Stimulated activated CD4-positive, alpha-beta T cell treated with anti-CD3 and anti-CD28 coated beads, Interleukin-12 subunit alpha, Interleukin-12 subunit beta, amount 100 ng/mL, for 48 hours (primary cell): Measurements from ENCODE around the gene HEATR1.
"Not testable (repeated sequence)": the region's sequence is repeated elsewhere in the genome, so short reads cannot be mapped to it uniquely, and the experiment has no call there.

ENCODE experiments used
- DNase-seq, 3 donors: peaks; one replicate each; pipeline ENCODE4 v3.0.0-alpha.2; 2020; ENCODE audit warnings: low read depth in 2 of 3, low spot score in 1 of 3

Gene HEATR1, protein sequence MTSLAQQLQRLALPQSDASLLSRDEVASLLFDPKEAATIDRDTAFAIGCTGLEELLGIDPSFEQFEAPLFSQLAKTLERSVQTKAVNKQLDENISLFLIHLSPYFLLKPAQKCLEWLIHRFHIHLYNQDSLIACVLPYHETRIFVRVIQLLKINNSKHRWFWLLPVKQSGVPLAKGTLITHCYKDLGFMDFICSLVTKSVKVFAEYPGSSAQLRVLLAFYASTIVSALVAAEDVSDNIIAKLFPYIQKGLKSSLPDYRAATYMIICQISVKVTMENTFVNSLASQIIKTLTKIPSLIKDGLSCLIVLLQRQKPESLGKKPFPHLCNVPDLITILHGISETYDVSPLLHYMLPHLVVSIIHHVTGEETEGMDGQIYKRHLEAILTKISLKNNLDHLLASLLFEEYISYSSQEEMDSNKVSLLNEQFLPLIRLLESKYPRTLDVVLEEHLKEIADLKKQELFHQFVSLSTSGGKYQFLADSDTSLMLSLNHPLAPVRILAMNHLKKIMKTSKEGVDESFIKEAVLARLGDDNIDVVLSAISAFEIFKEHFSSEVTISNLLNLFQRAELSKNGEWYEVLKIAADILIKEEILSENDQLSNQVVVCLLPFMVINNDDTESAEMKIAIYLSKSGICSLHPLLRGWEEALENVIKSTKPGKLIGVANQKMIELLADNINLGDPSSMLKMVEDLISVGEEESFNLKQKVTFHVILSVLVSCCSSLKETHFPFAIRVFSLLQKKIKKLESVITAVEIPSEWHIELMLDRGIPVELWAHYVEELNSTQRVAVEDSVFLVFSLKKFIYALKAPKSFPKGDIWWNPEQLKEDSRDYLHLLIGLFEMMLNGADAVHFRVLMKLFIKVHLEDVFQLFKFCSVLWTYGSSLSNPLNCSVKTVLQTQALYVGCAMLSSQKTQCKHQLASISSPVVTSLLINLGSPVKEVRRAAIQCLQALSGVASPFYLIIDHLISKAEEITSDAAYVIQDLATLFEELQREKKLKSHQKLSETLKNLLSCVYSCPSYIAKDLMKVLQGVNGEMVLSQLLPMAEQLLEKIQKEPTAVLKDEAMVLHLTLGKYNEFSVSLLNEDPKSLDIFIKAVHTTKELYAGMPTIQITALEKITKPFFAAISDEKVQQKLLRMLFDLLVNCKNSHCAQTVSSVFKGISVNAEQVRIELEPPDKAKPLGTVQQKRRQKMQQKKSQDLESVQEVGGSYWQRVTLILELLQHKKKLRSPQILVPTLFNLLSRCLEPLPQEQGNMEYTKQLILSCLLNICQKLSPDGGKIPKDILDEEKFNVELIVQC (N-terminal part only)

DNA sequence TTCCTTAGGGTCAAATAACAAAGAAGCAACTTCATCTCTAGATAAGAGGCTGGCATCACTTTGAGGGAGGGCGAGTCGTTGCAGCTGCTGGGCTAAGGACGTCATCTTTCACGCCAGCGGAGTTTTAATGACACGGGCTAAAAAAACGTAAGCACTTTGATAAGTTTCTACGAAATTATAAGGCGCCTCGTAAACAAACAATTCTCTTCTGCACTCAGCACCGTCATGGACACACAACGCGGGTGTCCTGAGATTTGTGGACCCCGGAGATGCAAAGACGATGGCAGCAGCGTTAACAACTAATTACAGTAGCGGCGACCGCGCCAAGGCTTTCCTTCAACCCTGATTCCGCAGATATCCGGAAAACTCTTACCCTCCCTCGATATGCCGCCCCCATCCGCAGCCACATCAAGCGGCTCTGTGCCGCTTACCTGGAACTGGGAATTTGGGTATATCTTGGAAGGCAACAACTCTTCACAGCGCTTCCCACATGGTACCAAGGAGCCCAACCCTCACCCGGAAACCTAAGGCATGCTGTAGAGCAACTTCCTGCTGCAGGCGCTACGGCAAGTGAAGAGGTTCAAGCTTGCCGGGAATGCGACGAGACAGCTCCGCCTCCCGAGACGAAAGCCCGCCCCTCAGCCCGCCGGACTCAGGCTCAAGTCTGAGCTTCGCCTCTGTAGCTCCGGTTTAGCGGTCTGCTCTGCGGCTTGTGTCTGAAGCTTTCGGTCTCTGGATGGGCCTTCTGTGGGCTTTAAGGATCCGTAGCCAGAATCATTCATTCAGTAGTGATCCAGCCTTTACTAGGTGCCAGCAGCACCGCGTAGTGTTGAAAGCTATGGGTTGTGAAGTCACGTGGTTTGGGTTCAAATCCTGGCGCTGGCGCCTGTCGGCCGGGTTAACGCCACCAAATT lies at the start of gene HEATR1:
TSS of gene HEATR1 (minus strand) at position 526 of the 914 bp plus-strand sequence. CDS start at position 105, 421 bp downstream.
- DNase-seq = peak; percentile 86 to 90 (median 89)

DNA sequence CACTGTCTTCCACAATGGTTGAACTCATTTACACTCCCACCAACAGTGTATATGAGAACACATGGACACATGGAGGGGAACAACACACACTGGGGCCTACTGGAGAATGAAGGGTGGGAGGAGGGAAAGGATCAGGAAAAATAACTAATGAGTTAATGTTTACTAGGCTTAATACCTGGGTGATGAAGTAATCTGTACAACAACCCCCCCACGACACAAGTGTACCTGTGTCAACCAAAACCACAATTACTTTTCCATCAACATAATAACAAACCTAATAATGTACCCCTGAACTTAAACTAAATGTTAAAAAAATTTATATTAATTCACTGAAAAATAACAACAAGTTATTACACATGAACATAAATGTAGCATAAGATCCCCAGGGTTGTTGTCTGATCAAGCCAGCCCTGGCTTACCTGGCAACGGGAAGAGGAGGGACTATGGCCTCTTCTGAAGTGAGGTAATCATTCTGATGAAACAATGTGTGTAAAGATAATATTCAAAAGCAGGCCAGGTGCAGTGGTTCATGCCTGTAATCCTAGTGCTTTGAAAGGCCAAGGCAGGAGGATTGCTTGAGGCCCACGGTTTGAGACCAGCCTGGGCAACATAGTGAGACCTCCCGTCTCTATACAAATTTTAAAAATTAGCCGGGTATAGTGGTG lies 40.8 kb upstream of the HEATR1 start:
- DNase-seq = no peak

DNA sequence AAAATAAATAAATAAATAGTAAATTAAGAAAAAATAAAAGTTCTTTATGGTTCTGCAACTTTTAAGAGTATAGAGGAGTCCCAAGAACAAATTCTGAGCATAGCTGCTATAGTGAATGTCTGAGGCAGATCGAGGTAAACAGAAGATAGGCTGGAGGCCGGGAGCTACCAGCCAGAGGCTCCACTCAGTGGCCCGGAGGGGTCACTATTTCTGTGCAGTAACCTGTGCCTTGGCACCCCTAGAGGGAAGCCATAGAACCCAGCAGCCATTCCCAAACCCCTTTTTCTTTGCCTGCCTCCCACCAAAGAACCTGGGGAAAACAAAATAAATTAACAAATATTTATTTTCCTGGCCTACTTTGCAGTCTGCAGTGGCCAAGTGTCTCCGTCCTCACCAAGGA lies 38.4 kb upstream of the HEATR1 start:
- DNase-seq = no peak

DNA sequence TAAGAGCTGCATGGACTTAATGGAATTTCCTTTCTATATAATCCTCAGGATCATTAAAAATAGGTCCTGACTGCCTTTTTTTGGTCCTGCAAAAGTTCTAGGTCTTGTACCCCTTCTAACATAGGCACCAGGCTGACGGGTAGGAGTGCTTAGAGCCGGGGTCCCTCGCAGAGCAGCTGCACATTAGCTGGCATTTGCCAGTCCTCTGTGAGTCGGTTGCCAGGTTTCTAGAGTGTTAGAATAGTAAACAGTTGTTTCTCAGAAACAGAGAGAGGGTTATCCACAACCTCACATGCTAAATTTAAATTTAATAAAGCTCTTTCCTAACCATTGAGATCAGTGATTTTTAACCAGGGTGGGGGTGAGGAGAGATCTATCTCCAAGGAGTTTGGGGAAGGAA lies 35.4 kb upstream of the HEATR1 start:
- DNase-seq = no peak

DNA sequence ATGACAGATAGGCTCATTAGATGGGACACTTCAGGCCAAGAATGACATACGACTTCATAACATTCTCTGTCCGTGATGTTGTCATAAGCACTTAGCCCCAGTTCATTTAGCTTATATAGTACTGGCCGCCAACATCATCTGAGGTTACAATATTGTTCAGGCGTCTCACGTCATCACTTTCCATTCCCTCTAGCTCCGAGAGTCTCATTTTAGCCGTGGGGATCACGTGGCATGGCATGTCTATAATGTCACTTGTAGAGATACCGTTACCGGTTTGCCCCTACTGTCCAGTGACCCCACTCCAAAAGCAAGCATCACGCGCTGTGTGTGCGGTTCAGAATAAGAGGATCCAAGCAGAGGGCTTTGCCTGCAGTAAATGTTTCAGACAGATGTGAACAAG lies 34.6 kb upstream of the HEATR1 start:
- DNase-seq = no peak

DNA sequence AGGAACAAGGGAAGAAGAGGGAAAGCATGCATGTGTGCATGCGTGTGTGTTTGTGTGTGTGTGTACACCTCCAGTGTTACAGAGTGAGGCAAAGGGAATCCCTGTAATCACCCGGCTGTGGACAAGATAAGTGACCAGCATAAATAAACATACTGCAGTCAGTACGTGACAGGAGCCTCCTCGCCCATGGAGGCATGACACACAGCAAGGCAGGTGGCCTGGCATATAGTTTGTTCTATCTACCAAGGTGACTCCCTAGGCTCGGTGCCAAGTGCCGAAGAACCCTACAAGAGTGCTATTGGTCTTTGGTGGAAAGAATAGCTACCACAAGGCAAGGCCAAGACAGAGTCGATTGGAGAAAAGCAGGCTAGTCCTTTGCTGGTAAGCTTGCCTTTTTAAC lies 31.7 kb upstream of the HEATR1 start:
- no peak for DNase-seq

DNA sequence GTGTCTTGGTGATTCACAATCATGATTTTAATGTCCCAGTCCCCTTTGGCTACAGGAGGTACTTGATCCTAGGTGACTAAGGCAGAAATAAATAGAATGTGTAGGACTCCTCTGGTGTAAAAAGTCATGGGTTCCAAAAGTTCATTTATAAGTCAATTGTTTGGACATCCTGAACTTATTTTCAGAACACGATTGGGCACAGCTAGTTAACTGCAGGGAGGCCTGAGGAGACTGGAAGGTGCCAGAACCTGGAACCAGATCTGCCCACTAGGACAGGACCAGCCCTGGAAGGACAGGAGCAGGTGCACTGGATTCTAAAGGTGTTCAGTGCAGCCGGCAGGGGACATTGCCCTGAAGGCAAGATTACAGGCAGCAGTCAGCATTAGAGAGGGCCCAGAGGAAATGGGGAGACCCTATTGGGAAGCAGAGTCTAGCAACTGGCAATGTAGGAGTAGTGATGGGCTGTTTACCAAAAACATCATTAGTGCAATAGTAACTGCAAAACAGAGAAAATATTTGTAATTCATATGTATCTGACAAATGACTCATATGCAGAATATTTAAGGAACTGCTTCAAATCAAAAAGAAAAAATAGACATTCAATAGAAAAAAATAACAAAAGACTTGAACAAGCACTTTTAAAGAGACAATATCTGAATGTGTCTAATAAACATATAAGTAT lies 23.6 kb upstream of the HEATR1 start:
- no peak for DNase-seq

DNA sequence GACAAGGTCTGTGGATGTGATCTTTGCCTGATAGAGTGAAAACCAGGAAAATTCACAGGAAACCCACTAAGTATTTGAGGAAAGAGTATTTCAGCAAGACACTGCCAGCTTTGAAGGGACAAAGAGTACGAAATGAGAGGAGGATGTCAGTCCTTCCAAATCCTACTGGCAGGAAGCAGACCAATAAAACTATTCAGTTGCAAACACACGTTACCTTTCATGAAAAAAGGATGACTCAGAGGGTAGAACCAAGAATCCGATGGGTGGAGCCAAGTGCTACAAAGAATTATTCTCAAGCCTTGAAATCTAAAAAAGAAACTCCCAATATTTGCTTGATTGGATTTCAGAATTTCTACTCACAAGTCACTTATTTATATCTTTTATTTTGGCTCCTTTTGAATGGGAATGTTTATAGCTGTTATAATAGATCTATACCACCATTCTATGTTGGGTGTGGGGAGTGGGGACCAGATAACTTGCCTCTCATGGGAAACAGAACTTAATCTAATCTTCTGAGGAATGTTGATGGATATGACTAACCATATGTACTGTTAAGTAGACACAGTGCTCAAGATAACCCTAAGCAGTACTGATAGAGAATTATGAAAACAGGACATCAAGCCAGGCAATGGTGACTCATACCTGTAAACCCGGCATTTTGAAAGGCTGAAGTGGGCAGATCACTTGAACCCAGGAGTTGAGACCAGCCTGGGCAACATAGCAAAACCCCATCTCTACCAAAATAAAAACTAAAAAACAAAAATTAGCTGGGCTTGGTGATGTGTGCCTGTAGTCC lies 19.3 kb upstream of the HEATR1 start:
- no peak for DNase-seq

DNA sequence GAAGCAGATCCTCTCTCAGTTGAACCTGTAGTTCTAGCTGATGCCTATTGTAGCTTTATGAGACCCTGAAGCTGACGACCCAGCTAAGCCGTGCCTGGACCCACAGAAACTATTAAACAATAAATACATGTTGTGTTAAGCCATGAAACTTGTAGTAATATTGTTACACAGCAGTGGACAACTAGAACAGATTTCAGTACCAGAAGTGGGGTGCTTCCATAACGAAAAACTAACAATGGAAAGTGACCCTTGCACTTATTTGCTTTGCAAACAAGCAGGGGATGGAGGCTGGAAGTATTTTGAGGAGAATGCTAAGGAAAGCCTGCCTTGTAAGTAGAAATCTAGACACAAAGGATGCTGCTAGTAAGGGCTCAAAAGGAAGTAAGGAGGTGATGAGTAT lies 18.1 kb upstream of the HEATR1 start:
- DNase-seq = no peak

DNA sequence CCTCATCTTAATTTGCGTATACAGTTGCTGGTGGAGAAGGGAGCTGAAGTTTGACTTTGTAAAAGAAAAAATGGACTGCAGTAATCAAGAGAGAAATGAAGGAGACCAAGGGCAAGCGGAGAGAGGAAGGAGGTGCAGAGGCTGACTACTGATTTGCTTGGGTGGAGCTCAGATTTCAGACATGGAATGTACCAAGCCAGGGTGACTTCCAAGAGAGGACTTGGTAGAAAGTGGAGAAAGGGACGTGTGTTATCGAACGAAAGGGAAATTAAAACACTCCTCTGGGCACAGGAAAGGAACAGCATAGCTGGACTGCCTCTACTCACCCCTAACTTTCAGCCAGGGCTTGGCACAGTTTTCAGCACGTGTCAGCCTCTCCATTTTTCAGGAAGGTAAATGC lies 15.1 kb upstream of the HEATR1 start:
- no peak for DNase-seq

DNA sequence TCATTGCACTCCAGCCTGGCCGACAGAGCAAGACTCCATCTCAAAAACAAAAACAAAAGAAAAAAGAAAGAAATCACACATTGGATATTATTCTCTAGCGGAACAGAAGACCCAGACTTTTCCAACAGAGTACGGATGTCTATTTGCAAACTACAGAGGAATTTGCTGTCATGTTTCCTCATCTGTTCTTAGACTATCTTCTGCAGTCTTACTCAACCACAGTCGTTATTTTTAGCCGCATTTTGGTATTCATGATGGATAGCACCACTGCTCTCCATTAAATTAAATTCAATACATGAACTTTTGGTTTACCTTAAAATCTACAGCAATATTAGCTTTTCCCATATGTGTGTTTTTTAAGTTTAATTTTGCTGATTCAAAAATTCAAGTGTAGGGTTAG lies 14.2 kb upstream of the HEATR1 start:
- DNase-seq = no peak

DNA sequence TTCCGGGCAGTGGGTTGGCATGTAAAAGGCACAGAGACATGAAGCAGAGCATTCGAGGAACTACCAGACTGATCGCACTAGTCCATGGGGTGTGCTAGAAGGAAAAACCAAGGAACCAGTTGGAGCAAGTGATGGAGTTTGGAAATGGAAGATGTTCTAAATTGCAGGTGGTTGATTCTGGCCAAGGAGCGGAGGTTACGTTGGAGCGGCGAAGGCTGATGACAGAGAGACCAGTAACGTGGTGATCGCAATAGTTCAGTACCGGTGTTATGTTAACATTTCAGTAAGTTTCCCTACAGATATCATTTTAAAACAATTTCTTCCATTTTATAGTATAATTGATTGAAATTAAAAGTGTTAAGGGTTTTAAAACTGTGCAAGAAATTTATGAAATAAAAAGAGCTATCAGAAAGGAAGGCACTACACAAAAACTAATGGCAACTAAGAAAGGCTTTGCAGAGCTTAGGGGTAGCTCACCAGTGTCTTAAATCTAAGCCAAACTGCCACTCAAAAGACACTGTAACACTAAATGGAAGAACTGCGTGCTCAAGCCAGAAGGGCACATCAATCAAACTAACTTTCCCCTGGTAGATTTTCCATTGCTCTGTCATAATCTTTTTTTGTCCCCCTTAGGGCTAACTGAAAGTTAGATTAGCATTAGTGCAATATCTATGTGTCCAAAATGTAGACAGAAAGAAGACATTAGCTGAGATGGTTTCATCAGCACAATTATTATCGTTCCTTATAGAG lies 11.3 kb upstream of the HEATR1 start:
- DNase-seq = no peak

DNA sequence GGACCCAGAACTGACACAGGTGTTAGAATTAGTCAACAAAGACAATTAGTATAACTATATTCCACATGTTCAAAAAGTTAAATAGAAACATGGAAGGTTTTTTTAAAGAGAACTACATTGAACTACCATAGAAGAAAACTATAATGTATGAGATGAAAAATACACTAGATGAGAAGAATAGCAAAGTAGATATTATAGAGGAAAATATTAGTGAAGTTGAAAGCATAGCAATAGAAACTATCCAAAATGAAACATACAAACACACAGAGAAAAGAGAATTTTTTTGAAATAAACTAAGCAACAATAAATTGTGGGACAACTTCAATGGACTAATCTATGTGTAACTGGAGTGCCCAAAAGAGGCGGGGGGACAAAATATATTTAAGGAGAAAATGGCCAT lies 8.0 kb upstream of the HEATR1 start:
- no peak for DNase-seq

DNA sequence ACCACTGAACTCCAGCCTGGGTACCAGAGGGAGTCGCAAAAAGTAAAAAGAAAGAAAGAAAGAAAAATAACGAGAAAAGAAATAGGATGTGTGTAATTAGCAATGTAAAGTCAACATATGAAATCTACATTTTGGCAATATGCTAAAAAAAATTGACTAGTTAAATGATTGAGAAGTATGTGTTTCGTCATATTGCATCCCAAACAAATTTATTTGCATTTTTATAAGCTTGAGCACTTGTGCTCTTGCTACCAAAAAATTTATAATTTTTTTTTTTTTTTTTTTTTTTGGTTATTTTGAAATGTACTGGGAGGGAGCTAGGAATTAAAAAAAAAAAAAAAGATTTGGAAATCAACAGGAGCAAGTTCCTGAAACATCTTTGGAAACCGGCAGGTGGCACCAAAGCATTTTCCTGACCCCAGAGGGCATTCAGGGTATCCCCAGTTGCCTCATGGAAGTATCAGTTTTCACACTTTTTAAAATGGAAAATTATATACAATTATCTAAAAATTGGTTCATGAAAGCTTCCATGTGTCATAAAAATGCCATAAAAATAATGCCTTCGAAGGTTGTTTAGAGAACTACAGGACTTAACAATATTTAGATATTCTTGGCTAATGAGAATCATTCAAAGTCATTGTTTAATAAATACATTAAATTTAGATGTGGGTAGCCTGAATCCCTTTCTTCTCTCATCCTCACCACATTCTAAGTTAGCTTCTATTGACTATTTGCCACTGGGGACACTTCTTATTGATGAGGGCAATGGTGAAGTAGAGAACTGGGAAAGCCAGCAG lies 4.8 kb upstream of the HEATR1 start:
- DNase-seq = peak in 1 of 3 donors; percentile 26

DNA sequence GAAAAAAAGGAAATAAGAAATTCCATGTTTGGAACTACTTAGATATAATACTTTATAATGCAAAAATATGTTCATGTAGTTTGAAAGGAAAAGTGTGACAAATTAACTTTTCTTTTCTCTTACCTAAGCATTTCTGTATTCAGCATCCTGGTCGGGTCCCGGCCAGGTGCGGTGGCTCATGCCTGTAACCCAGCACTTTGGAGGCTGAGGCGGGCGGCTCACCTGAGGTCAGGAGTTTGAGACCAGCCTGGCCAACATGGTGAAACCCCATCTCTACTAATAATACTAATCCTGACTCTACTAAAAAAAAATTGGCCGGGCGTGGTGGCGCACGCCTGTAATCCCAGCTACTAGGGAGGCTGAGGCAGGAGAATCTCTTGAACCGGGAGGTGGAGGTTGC lies 3.3 kb upstream of the HEATR1 start:
- DNase-seq = not testable (repeated sequence)

DNA sequence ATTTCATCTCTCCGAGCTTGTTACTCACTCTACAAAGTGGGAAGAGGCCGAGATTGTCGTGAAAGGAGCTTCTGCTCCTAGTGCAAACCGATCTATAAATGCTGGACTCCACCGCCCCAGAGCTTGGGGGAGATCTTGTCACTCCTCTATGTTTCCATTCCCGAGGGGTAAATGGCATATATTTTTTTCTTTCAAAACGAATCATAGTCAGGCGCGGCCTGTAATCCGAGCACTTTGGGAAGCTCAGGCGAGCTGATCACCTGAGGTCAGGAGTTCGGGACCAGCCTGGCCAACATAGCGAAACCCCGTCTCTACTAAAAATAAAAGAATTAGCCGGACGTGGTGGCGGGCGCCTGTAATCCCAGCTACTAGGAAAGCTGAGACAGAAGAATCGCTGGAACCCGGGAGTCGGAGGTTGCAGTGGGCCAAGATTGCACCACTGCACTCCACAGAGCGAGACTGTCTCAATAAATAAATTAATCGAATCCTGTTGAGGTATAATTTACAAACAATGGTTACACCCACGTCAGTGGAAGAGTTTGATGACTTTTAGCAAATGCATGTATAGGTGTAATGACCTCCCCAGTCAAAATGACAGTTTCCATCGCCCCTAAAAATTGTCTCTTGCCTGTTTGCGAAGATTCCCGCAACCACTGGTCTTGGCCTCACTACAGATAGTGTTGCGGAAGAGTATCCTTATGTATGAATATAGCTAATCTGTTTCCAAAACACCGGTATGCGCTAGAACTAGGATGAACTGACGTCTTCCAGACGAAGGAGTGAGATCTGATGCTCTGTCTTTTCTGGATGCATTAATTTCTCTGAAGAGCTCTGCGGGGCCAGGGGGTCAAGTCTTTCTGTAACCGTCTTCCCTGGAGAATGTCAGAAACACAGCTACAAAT lies 840 bp upstream of the HEATR1 start:
- DNase-seq = no peak
